Neural progenitor cell (in vitro differentiated cells): ENCODE measurements around the gene PPP2R3A.
"Not testable (repeated sequence)": the region's sequence is repeated elsewhere in the genome, so short reads cannot be mapped to it uniquely, and the experiment has no call there.

Experiments used
- CTCF ChIP-seq: fragments of 200-600 bp; sonication (generic); IDR thresholded peaks from 2 replicates; pipeline ENCODE4 v1.5.1; 2017; ENCODE audit warnings: antibody characterized with exemption, mild to moderate bottlenecking
- EZH2 ChIP-seq: fragments of 200-600 bp; sonication (generic); IDR thresholded peaks from 2 replicates; pipeline ENCODE4 v1.6.1; 2017; ENCODE audit warnings: antibody characterized with exemption, mild to moderate bottlenecking, moderate library complexity
- EZH2phosphoT487 ChIP-seq: fragments of 200-600 bp; sonication (generic); IDR thresholded peaks from 2 replicates; pipeline ENCODE4 v1.6.1; 2017; ENCODE audit warnings: antibody characterized with exemption

- TF ChIP-seq CTCF, EZH2phosphoT487, EZH2: not testable (repeated sequence)
Observed at GRCh38 chr3:136119783-136120182, 154.3 kb downstream of the PPP2R3A start.
